HG02981 (cell line): ENCODE data around the gene ZC3H18.
A peak's percentile ranks its signal among the peaks of the same experiment; 100 is the strongest.
"Not testable (repeated sequence)": the region's sequence is repeated elsewhere in the genome, so short reads cannot be mapped to it uniquely, and the experiment has no call there.

Experiments
- ATAC-seq: cut with Tn5 transposase; IDR thresholded peaks from one replicate; pipeline ENCODE4 v1.9.1; 2021; ENCODE audit warnings: mild to moderate bottlenecking, moderate library complexity; ENCODE audit not compliant: unreplicated experiment

Gene ZC3H18

GRCh38 chr16:88651989-88652761 is 82.0 kb downstream of the ZC3H18 start:
- no peak for ATAC-seq

- ATAC-seq = no peak
These were observed 82.5 kb downstream of the ZC3H18 start for GRCh38 chr16:88652762-88653063.

GRCh38 chr16:88653101-88653500 is 82.9 kb downstream of the ZC3H18 start:
- no peak for ATAC-seq

GRCh38 chr16:88653596-88654362 is 83.6 kb downstream of the ZC3H18 start:
- no peak for ATAC-seq

- no peak for ATAC-seq
These were observed 84.3 kb downstream of the ZC3H18 start for GRCh38 chr16:88654363-88655052.

- no peak for ATAC-seq
These were observed 85.0 kb downstream of the ZC3H18 start for GRCh38 chr16:88655053-88655732.

GRCh38 chr16:88655733-88656281 is 85.6 kb downstream of the ZC3H18 start:
- no peak for ATAC-seq

- ATAC-seq = no peak
These were observed 86.2 kb downstream of the ZC3H18 start for GRCh38 chr16:88656291-88656980.

GRCh38 chr16:88657371-88657770 is 87.2 kb downstream of the ZC3H18 start:
- ATAC-seq = no peak

GRCh38 chr16:88658714-88659113 is 88.5 kb downstream of the ZC3H18 start:
- no peak for ATAC-seq

GRCh38 chr16:88659160-88659559 is 89.0 kb downstream of the ZC3H18 start:
- ATAC-seq = no peak

GRCh38 chr16:88661468-88661867 is 91.3 kb downstream of the ZC3H18 start:
- no peak for ATAC-seq

- ATAC-seq = no peak
These were observed 92.1 kb downstream of the ZC3H18 start for GRCh38 chr16:88662222-88662842.

- peak; percentile 94 for ATAC-seq
These were observed 92.8 kb downstream of the ZC3H18 start, which contains the start of gene MVD for GRCh38 chr16:88662843-88663606. MVD (minus strand) TSS chr16:88663091; CDS start chr16:88663080, 11 bp downstream.

GRCh38 chr16:88665148-88665547 is 94.9 kb downstream of the ZC3H18 start:
- ATAC-seq = no peak

GRCh38 chr16:88665570-88665969 is 95.4 kb downstream of the ZC3H18 start:
- ATAC-seq = no peak

GRCh38 chr16:88667461-88667860 is 97.3 kb downstream of the ZC3H18 start:
- ATAC-seq = no peak

- not testable (repeated sequence) for ATAC-seq
These were observed 99.3 kb downstream of the ZC3H18 start for GRCh38 chr16:88669493-88669892.

GRCh38 chr16:88669980-88670379 is 99.8 kb downstream of the ZC3H18 start:
- no peak for ATAC-seq
